CD4-positive, alpha-beta T cell treated with Interleukin-17A for 4 hours (primary cell): ENCODE measurements around the gene DHX40.
"Not testable (repeated sequence)": the region's sequence is repeated elsewhere in the genome, so short reads cannot be mapped to it uniquely, and the experiment has no call there.

ENCODE experiments used
- DNase-seq: peaks from one replicate; pipeline ENCODE4 v3.0.0-alpha.2; 2020; ENCODE audit warnings: mixed read lengths

Gene DHX40

DNA sequence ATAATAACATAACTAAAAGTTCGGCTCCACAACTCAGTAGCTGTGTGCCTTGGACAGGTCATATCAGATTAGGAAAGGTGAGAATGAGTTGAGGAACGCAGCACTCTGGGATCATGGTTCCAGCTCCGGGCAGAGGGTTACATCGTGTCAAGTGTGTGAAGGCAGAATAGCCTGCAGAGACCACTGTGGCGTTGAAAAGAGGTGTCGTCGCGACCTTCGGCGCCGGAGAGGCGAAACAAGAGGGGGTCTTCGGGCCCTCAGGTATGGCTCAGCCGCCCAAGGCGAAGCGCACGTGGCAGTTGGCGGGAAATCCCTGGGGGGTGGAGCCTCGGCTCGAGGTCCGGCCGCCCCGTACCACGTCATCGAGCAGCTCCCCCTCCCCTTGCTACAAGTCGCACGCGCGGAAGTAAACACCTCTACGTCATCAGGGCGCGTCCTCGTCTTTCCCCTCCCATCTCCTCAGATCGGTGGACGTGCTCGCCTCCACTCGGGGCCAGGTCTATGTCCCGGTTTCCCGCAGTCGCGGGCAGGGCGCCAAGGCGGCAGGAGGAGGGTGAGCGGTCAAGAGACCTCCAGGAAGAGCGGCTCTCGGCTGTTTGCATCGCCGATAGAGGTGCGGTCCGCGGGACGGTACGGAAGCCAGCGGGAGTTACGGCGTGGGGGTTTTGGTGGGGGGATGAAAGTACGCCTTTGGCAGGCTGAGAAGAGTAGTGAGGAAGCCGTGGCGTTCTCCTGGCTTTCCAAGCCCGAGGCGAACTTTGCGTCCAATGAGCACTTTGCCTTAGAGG lies at the start of gene DHX40:
TSS of gene DHX40 (plus strand) at position 440 of the 788 bp plus-strand sequence. CDS start at position 502, 62 bp downstream.
- DNase-seq: peak; percentile 94

GRCh38 chr17:59516451-59516850 lies 49.0 kb upstream of the DHX40 start:
- DNase-seq: no peak

DNA sequence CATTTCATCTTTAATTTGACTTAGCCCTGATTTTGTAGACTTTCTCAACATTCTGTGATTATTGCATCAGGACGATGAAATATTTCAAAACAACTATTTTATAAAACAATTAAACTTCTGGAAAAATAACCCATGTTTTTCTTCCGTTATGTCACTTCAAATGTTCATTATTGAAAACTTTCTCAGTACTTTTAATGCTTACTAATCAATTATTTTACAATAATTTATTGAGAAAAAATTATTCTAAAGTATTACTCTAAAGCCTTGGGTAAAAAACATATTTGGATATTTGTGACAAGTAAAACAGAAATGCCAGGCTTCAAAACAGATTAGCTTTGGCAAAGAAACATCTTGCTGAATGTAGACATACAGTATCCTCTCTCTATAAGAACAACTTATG lies 46.3 kb upstream of the DHX40 start:
- DNase-seq: no peak

GRCh38 chr17:59520251-59520650 lies 45.2 kb upstream of the DHX40 start:
- no peak for DNase-seq

DNA sequence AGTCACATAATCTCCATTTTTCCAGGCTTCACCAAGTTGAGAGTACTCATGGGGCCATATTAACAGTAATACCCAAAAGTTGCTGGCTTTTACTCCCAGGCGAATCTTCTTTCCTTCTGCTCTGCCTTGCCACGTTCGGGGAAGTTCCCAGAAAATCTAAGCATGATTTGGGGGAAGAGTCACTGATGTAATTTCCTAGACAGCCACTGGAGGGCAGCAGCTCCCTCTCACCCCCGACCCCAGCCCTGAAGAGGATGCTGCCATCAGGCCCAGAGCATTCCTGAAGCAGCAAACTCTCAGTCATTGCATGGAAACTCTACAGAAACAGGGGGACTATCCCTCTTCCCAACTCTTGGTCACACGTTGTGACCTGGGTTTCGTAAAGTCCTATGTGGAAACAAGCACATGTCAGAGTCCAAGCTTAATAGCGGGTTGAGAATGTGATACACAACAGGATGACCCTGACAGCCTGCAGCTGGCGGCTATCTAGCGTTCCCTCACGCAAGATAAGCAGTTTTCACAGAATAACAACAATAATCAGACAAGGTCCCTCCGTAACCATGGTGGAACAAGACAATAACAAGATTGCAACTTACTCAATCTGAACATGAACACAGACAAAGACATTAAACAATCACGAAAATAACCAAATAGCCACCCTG lies 43.8 kb upstream of the DHX40 start:
- DNase-seq: peak; percentile 66

- DNase-seq: not testable (repeated sequence)
Measured at GRCh38 chr17:59524930-59525329, 40.5 kb upstream of the DHX40 start.

- DNase-seq: no peak
Measured at GRCh38 chr17:59525668-59526067, 39.7 kb upstream of the DHX40 start.

DNA sequence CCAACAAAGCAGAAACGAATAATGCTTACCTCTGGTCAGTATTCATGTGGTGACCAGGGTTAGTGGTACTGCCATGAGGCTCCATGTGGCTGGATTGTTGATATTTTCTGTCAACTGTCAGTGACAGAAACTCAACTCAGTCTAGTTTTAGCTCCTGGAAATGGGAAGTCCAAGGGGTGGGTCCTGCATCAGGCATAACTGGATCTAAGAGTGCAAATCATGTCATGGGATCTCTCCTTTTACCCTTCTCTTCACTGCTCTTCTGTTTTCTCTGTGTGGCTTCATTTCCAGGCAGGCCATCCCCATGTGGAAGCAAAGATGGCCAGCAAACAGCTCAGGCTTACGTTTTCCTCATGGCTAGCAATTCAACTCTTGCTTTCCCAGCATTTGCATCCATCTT lies 39.0 kb upstream of the DHX40 start:
- DNase-seq: no peak

DNA sequence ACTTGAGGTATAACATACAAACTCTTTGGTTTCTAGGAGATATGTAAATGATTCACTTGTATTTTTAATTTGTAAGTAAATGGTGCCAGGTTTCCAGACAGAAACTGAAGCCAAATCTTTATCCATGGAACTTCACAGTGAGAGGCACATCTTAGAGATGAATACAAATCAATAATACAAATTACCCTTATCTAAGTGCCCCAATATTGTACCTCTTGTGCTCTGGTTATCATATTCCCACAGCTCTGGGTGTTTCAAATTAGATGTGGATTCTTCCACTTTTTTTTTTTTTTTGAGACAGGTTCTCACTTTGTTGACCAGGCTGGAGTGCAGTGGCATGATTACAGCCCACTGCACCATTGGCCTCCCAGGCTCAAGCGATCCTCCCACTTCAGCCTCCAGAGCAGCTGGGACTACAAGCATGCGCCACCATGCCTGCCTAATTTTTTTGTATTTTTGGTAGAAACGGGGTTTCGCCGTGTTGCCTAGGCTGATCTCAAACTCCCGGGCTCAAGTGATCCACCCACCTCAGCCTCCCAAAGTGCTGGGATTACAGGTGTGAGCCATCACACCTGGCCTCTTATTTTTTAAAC lies 38.0 kb upstream of the DHX40 start:
- DNase-seq: no peak

DNA sequence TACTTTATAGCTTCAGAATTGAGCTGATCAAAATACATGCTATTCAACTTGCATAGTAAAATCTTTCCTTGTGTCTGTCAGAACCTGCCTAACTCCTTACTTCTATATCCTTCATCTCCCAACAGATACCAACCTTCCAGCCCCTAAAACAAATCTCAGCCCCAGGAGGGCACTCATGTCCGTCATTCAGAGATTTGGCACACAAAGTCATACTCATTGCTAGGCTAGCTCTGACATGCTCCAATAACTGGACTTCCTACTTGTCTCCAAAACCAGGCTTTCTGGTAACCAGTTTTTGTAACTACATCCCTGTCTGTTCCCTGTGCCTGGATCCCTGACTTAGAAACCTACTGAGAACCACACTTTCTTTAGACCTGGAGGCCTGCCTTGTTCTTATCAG lies 37.5 kb upstream of the DHX40 start:
- DNase-seq: no peak

- no peak for DNase-seq
Measured at GRCh38 chr17:59530531-59530930, 34.9 kb upstream of the DHX40 start.

- no peak for DNase-seq
Measured at GRCh38 chr17:59533694-59534093, 31.7 kb upstream of the DHX40 start.

DNA sequence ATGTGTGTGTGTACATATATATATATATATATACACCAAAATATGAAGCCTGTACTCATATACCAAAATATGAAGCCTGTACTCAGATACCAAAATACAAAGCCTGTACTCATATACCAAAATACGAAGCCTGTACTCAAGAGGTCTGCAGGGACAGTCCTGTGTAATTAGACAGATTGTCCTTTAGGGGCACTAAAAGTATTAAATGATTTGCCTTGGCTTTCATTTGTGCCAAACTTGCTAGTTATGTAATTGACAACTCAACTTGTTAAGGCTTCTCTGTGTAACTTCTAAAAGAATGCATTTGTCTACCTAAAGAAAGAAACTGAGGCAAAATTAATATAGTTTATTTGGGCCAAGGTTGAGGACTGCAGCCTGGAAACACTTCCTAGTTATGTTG lies 30.8 kb upstream of the DHX40 start:
- no peak for DNase-seq

DNA sequence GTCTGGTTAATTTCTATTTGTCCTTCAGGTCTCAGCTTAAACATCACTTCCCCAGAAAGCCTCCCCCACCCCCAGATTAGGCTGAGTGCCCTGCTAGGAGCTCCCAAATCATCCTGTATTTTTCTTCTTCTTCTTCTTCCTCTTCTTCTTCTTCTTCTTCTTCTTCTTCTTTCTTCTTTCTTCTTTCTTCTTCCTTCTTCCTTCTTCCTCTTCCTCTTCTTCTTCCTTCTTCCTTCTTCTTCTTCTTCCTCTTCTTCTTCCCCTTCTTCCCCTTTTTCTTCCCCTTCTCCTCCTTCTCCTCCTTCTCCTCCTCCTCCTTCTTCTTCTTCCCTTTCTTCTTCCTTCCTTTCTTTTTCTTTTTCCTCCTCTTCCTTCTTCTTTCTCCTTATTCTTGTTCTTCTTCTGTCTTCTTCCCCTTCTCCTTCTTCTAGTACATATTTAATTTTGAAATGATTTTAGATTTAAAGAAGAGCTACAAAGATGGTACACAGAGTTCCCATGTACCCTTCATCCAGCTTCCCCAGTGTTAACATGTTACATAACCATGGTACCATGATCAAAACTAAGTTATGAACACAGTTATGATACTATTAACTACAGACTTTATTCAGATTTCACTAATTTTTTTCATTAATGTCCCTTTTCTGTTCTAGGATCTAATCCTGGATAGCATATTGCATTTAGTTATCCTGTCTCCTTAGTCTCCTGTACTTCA lies 27.1 kb upstream of the DHX40 start:
- DNase-seq: no peak

- DNase-seq: no peak
Measured at GRCh38 chr17:59542960-59543635, 22.3 kb upstream of the DHX40 start.

GRCh38 chr17:59545942-59546341 lies 19.5 kb upstream of the DHX40 start:
- DNase-seq: no peak

- no peak for DNase-seq
Measured at GRCh38 chr17:59547131-59547915, 18.1 kb upstream of the DHX40 start.

- not testable (repeated sequence) for DNase-seq
Measured at GRCh38 chr17:59548985-59549384, 16.4 kb upstream of the DHX40 start.

- DNase-seq: no peak
Measured at GRCh38 chr17:59550703-59551102, 14.7 kb upstream of the DHX40 start.

DNA sequence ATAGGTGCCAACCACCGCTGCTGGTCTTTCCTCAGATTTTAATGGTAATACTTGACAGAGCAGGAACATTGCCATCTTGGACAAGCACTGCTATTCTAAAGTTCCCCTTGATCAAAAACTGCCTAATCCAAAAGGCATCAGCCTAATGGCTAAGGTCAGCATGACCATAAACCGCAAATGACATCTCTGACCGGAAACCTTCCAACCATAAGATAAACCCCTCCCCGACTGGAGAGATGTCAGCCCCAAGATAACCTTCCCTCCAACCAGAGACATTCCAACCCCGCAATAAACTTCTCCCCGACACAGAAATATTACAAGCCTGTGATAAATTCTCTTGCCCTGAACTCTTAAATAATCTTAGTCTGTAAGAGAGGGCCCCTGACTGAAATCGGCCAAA lies 7.4 kb upstream of the DHX40 start:
- DNase-seq: no peak

DNA sequence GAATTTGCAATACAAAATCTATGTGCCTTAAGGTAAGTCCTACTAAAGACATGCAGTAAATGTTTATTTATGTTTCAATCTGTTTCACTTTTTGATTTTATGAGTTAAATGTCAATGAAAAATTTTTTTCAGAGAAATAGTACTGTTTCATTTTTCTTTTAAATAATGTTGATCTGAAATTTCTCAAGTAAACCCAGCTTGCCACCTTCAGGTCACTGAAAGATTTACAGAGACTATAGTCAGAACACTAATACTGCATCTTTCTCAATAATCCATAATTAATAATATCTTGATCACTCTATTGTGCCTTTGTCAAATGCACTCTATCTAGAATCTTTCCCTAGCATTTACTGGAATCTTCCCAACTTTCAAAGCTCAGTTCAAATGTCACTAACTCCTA lies 6.5 kb upstream of the DHX40 start:
- no peak for DNase-seq

DNA sequence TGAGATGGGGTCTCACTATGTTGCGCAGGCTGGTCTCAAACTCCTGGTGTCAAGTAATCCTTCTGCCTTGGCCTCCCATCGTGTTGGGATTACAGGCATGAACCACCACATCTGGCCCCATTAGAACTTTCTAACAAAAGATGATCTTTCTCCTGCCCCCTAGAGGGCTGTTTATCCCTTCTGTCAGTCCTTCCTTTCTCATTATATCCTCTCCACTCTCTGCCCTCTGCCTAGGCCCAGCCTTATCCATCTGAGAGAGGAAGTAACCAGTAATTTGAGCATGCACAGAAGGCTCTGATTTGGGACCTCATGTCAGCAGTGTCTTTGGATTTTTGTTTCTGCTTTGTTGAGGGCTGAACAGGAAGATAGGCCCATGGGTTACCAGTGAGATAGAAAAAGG lies 4.4 kb upstream of the DHX40 start:
- DNase-seq: no peak
